Upper lobe of right lung (tissue), 1 donor: ENCODE data around the gene LAMB2. TPM values are rescaled to one million over a fixed set of nuclear protein-coding genes. Genes with fewer than 3 reads are reported as not detected.

Source experiments
- ATAC-seq: fragments of 200-7000 bp; cut with Tn5 transposase; one replicate; pipeline ENCODE4 v1.9.1; 2020; ENCODE audit warnings: mild to moderate bottlenecking, moderate library complexity
- DNase-seq: peaks from one replicate; pipeline ENCODE4 v3.0.0-alpha.2; 2020
- H3K27ac ChIP-seq: fragments of 200-600 bp; one replicate; pipeline ENCODE4 v1.8.0; 2022
- H3K27me3 ChIP-seq: fragments of 200-600 bp; one replicate; pipeline ENCODE4 v1.8.0; 2022; ENCODE audit warnings: mild to moderate bottlenecking
- H3K36me3 ChIP-seq: fragments of 200-600 bp; one replicate; pipeline ENCODE4 v1.8.0; 2022
- H3K4me1 ChIP-seq: fragments of 200-600 bp; one replicate; pipeline ENCODE4 v1.8.0; 2022
- H3K4me3 ChIP-seq: fragments of 200-600 bp; one replicate; pipeline ENCODE4 v1.8.0; 2022; ENCODE audit warnings: mild to moderate bottlenecking
- H3K9me3 ChIP-seq: fragments of 200-600 bp; one replicate; pipeline ENCODE4 v1.8.0; 2022
- intact Hi-C: fragments of 100-400 bp; cut with DNase I; formaldehyde crosslinking; loops from one replicate; pipeline ENCODE4 v1.11.0; 2022
- total RNA-seq: library from RNA; stranded (reverse); fragmentation: NEBNext Ultra II Directional; extraction: Animal tissue kit (Norgen Biotek cat#: 25700); gene quantifications from one replicate; pipeline ENCODE4 v1.2.1, GENCODE V29; 2021
- TF ChIP-seq, protein P1 (sequence below): fragments of 200-600 bp; IDR thresholded peaks from one replicate; pipeline ENCODE4 v1.8.0; 2022; ENCODE audit warnings: antibody characterized with exemption
- donor health status: DM: no; HTN: yes; CAD: no; lungs with severe emphysema.

Gene LAMB2
- total RNA-seq, 1 donor from 2014 or later, result 489 TPM

DNA sequence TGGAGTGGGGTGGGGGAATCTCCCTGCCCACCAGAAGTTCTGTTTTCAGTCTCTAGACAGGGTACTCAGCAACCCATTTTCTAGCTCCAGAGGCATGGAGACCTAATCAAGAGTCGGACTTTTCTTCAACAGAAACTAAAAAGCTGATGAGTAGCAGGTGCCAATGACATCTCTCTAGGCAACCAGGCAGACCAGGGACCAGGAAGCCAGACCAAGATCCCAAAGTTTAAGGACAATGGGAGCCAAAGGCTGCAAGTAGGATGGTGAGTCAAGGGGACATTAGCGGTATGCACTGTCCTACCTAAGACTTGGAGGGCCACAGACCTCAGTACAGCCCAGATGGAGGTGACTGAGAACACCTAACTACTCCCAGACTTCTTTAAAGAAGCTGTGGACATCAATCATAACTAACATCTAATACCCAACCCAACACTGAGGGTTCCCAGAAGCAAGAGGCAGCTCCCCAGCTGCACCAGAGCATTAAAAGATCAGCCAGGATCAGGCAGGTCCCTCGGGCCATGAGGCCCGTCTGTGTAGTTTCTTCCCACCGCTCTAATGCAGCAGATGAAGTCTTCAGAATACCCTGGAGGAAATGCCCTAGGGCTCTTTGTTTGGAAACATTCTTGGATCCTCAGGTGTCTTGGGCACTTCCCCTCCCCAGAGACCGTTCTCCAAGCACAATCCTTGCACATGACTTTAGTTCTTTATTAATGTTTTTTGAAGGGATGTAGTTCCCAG lies 32.3 kb upstream of the LAMB2 start:
- H3K27ac ChIP-seq, result peak overlapping the region; percentile 86
- peak overlapping the region; percentile 92 for H3K4me3 ChIP-seq
- TF ChIP-seq, protein P1, sequence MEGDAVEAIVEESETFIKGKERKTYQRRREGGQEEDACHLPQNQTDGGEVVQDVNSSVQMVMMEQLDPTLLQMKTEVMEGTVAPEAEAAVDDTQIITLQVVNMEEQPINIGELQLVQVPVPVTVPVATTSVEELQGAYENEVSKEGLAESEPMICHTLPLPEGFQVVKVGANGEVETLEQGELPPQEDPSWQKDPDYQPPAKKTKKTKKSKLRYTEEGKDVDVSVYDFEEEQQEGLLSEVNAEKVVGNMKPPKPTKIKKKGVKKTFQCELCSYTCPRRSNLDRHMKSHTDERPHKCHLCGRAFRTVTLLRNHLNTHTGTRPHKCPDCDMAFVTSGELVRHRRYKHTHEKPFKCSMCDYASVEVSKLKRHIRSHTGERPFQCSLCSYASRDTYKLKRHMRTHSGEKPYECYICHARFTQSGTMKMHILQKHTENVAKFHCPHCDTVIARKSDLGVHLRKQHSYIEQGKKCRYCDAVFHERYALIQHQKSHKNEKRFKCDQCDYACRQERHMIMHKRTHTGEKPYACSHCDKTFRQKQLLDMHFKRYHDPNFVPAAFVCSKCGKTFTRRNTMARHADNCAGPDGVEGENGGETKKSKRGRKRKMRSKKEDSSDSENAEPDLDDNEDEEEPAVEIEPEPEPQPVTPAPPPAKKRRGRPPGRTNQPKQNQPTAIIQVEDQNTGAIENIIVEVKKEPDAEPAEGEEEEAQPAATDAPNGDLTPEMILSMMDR, result no peak
- H3K27me3 ChIP-seq, result no peaks in the 10 kb centered on the region
- intact Hi-C loops, result loop anchor here (5.0 kb wide), 1 partner anchor 282 kb away; no protein-coding TSS in a partner anchor
- DNase-seq (no peak), ATAC-seq (no peak)
- peaks cover 13% of the 10 kb centered on the region for H3K36me3 ChIP-seq
- no peaks in the 10 kb centered on the region for H3K9me3 ChIP-seq
- peaks cover 21% of the 10 kb centered on the region for H3K4me1 ChIP-seq

DNA sequence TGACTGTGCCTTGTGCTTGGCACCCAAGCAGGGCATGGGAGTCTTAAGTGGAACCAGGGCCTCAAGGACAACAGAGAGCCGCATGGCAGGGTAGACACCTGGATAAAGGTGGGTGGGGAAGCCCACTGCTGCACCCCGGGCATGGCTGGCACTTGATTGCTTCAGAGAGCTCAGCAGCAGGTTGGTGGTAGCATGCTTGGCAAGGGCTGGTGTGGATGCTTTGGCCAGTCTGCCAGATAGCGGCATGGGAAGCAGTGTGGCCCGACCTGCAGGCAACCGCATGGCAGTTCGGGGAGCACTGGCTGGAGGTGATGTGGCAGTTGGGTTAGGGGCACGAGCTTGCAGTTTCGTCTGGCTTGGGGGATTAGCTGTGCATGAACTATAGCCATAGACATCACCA lies 30.8 kb upstream of the LAMB2 start:
- H3K4me1 ChIP-seq, result peaks cover 21% of the 10 kb centered on the region
- ATAC-seq, result no peak
- DNase-seq, result no peak
- intact Hi-C loops, result no loop called here
- no peaks in the 10 kb centered on the region for H3K9me3 ChIP-seq
- peaks cover 13% of the 10 kb centered on the region for H3K36me3 ChIP-seq
- H3K4me3 ChIP-seq, result no peak overlapping the region
- TF ChIP-seq, protein P1, result no peak
- no peaks in the 10 kb centered on the region for H3K27me3 ChIP-seq
- no peak overlapping the region for H3K27ac ChIP-seq

DNA sequence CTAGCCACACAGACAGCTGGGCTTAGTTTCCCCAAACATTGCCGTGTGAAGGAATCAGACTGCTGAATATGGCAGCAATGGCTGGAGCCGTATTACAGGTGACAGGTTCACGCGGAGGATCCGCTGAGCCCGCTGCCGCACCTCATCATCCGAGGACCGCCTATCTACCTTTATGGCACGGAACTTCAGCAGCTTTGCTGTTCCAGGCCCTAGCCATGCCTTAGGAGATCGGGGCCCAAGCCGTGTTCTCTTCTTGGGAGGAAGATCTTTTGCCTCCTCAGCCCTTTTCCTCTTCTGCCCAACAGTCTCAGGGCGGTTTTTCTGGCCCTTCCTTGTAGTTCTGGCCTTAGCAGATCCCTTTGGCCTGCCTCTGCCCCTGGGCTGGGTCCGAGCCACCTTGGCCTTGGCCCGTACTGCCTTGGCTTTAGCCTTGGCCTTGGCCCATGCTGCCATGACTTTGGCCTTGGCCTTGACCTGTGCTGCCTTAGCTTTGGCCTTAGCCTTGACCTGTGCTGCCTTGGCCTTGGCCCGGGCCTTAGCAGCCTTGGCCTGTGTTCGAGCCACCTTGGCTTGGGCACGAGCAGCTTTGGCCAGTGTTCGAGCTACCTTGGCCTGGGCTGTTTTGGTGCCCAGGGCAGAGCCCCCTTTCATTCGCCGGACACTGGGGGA lies 30.0 kb upstream of the LAMB2 start:
- TF ChIP-seq, protein P1, result no peak
- H3K27ac ChIP-seq, result no peak overlapping the region
- no peaks in the 10 kb centered on the region for H3K27me3 ChIP-seq
- no peak overlapping the region for H3K4me3 ChIP-seq
- peaks cover 13% of the 10 kb centered on the region for H3K36me3 ChIP-seq
- peaks cover 21% of the 10 kb centered on the region for H3K4me1 ChIP-seq
- ATAC-seq (no peak), DNase-seq (no peak)
- H3K9me3 ChIP-seq, result no peaks in the 10 kb centered on the region
- intact Hi-C loops, result no loop called here

DNA sequence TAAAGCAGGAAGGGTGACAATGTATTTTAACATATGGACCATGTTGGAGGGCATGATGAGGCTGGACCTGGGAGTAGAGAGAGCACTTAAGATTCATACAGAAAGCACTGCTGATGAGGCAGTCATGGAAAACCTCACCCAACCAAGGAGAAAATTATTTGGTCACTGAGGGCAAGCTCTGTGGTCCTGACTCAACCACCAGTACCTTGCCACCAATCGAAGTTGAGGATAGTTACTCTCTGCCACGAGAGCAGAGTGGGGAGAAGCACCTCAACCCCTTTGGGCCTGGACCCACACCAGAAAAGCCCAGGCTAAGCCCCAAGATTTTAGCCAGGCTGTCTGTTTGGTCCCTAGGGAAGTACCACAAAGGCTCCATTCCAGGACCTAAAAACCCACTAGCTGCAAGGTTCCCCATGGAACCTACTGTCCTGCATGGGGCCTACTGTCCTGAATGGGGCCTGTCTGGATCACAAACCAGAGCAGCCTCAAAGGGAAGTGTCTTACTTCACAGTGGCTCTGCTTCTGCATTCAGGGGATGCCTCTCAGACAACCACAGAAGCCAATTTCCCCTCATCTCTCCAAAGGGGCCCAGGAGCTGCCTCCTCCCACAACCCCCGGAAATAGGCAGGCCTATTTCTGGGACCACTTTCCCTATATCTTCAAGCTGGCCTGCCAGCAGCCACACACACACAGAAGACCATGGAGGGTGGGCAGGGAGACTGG lies 29.1 kb upstream of the LAMB2 start:
- ATAC-seq (peak; percentile 20), DNase-seq (no peak)
- H3K4me1 ChIP-seq, result peaks cover 21% of the 10 kb centered on the region
- no peak overlapping the region for H3K4me3 ChIP-seq
- H3K27me3 ChIP-seq, result no peaks in the 10 kb centered on the region
- intact Hi-C loops, result no loop called here
- TF ChIP-seq, protein P1, result no peak
- peaks cover 13% of the 10 kb centered on the region for H3K36me3 ChIP-seq
- H3K27ac ChIP-seq, result no peak overlapping the region
- no peaks in the 10 kb centered on the region for H3K9me3 ChIP-seq

DNA sequence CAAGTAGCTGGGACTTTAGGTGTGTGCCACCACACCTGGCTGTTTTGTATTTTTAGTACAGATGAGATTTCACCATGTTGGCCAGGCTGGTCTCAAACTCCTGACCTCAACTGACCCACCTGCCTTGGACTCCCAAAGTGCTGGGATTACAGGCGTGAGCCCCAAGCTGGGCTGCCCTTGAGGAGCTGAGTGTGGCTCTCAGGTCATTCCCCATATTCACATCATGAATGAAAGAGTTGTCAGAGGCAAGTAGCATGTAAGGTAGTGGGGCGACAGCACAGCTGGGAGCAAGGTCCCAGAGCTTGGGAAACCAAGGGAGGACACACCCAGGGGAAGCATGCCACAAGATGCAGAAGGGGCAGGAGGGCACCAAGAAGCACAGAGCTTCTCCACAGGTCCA lies 28.3 kb upstream of the LAMB2 start:
- Histone ChIP-seq H3K27ac (no peak overlapping the region), H3K9me3 (no peaks in the 10 kb centered on the region), H3K4me1 (peaks cover 14% of the 10 kb centered on the region), H3K4me3 (no peak overlapping the region), H3K27me3 (no peaks in the 10 kb centered on the region), H3K36me3 (peaks cover 13% of the 10 kb centered on the region)
- DNase-seq, result no peak
- intact Hi-C loops, result no loop called here
- TF ChIP-seq, protein P1, result no peak
- no peak for ATAC-seq
